H9 (cell line): ENCODE measurements around the gene RMND5B. TPM values are rescaled to one million over a fixed set of nuclear protein-coding genes. Genes with fewer than 3 reads are reported as not detected.

ENCODE experiments used
- DNase-seq: peaks from one replicate; pipeline ENCODE4 v3.0.0-alpha.2; 2017
- H2AFZ ChIP-seq: one replicate; pipeline ENCODE4 v1.6.1; 2013; ENCODE audit warnings: mild to moderate bottlenecking, low read length, control low read depth, moderate library complexity
- H2AK5ac ChIP-seq: 2 replicates; pipeline ENCODE4 v1.6.1; 2013; ENCODE audit warnings: low read length, control low read depth, mixed read lengths; ENCODE audit not compliant: insufficient read length
- H2BK120ac ChIP-seq: one replicate; pipeline ENCODE4 v1.6.1; 2013; ENCODE audit warnings: low read depth, mild to moderate bottlenecking, low read length, control low read depth, inconsistent platforms; ENCODE audit not compliant: poor library complexity, severe bottlenecking
- H2BK12ac ChIP-seq: 2 replicates; pipeline ENCODE4 v1.6.1; 2013; ENCODE audit warnings: low read length, control low read depth, mixed read lengths, low read depth; ENCODE audit not compliant: insufficient read length
- H2BK15ac ChIP-seq: 2 replicates; pipeline ENCODE4 v1.6.1; 2013; ENCODE audit warnings: low read depth, low read length, control low read depth
- H2BK20ac ChIP-seq: one replicate; pipeline ENCODE4 v1.6.1; 2013; ENCODE audit warnings: low read depth, mild to moderate bottlenecking, low read length, control low read depth, inconsistent platforms; ENCODE audit not compliant: poor library complexity, severe bottlenecking
- H2BK5ac ChIP-seq: 2 replicates; pipeline ENCODE4 v1.6.1; 2013; ENCODE audit warnings: low read length, control low read depth, mixed read lengths; ENCODE audit not compliant: insufficient read length
- H3K14ac ChIP-seq: 2 replicates; pipeline ENCODE4 v1.6.1; 2013; ENCODE audit warnings: low read length, control low read depth; ENCODE audit not compliant: insufficient read depth
- H3K18ac ChIP-seq: 2 replicates; pipeline ENCODE4 v1.6.1; 2013; ENCODE audit warnings: low read depth, mild to moderate bottlenecking, mixed read lengths, low read length, control low read depth; ENCODE audit not compliant: insufficient read length
- H3K23ac ChIP-seq: 2 replicates; pipeline ENCODE4 v1.6.1; 2013; ENCODE audit warnings: low read length, control low read depth, mixed read lengths, low read depth; ENCODE audit not compliant: insufficient read length
- H3K23me2 ChIP-seq: 2 replicates; pipeline ENCODE4 v1.6.1; 2013; ENCODE audit warnings: low read depth, mild to moderate bottlenecking, mixed read lengths, low read length, control low read depth; ENCODE audit not compliant: insufficient read length, poor library complexity, severe bottlenecking
- H3K27ac ChIP-seq: 2 replicates; pipeline ENCODE4 v1.5.1; 2013; ENCODE audit warnings: low read length, control low read depth, mixed read lengths, low read depth; ENCODE audit not compliant: insufficient read length
- H3K27me3 ChIP-seq: 2 replicates; pipeline ENCODE4 v1.6.1; 2013; ENCODE audit warnings: low read length, control low read depth, inconsistent platforms; ENCODE audit not compliant: insufficient read depth
- H3K4ac ChIP-seq: 2 replicates; pipeline ENCODE4 v1.6.1; 2013; ENCODE audit warnings: low read depth, mild to moderate bottlenecking, control low read depth, inconsistent platforms, low read length, moderate library complexity
- H3K4me1 ChIP-seq: 2 replicates; pipeline ENCODE4 v1.6.1; 2013; ENCODE audit warnings: low read length, control low read depth, inconsistent platforms; ENCODE audit not compliant: insufficient read depth
- H3K4me2 ChIP-seq: 2 replicates; pipeline ENCODE4 v1.6.1; 2013; ENCODE audit warnings: low read length, control low read depth, mixed read lengths; ENCODE audit not compliant: insufficient read length, insufficient read depth
- H3K56ac ChIP-seq: 2 replicates; pipeline ENCODE4 v1.6.1; 2013; ENCODE audit warnings: low read depth, mild to moderate bottlenecking, mixed read lengths, low read length, control low read depth; ENCODE audit not compliant: insufficient read length
- H3K79me1 ChIP-seq: 2 replicates; pipeline ENCODE4 v1.6.1; 2013; ENCODE audit warnings: low read depth, mild to moderate bottlenecking, moderate library complexity, low read length, control low read depth, inconsistent platforms; ENCODE audit not compliant: insufficient read depth, poor library complexity, severe bottlenecking
- H3K79me2 ChIP-seq: 2 replicates; pipeline ENCODE4 v1.6.1; 2013; ENCODE audit warnings: low read length, control low read depth, inconsistent platforms; ENCODE audit not compliant: insufficient read depth
- H3K9ac ChIP-seq: 2 replicates; pipeline ENCODE4 v1.6.1; 2013; ENCODE audit warnings: low read length, control low read depth, mixed read lengths; ENCODE audit not compliant: insufficient read length; ENCODE audit errors: extremely low read depth
- H3K9me3 ChIP-seq: one replicate; pipeline ENCODE4 v1.6.1; 2013; ENCODE audit warnings: low read depth, low read length, inconsistent platforms; ENCODE audit not compliant: control insufficient read depth
- H3T11ph ChIP-seq: one replicate; pipeline ENCODE4 v1.6.1; 2013; ENCODE audit warnings: mild to moderate bottlenecking, low read length, control low read depth, inconsistent platforms
- H4K20me1 ChIP-seq: one replicate; pipeline ENCODE4 v1.6.1; 2013; ENCODE audit not compliant: control insufficient read depth, insufficient read length, insufficient read depth
- H4K5ac ChIP-seq: 2 replicates; pipeline ENCODE4 v1.6.1; 2013; ENCODE audit warnings: low read depth, mild to moderate bottlenecking, mixed read lengths, low read length, control low read depth; ENCODE audit not compliant: insufficient read length
- H4K8ac ChIP-seq: replicated peaks from 2 replicates; pipeline ENCODE4 v1.6.1; 2013; ENCODE audit warnings: low read length, control low read depth, mixed read lengths, low read depth; ENCODE audit not compliant: insufficient read length
- H4K91ac ChIP-seq: 2 replicates; pipeline ENCODE4 v1.6.1; 2013; ENCODE audit warnings: low read depth, mild to moderate bottlenecking, moderate library complexity, mixed read lengths, low read length, control low read depth; ENCODE audit not compliant: insufficient read length
- H3K27ac Mint-ChIP-seq, 3 experiments: 2 replicates in 2 of 3; 3 replicates in 1 of 3; pipeline ENCODE4 v1.8.0; 2020 to 2021; ENCODE audit warnings: mixed read lengths in 3 of 3, mild to moderate bottlenecking in 1 of 3, moderate library complexity in 1 of 3
- H3K27me3 Mint-ChIP-seq: 2 replicates; pipeline ENCODE4 v1.8.0; 2021; ENCODE audit warnings: low read depth, mild to moderate bottlenecking, moderate library complexity, mixed read lengths
- H3K36me3 Mint-ChIP-seq, 3 experiments: 2 replicates in 2 of 3; 3 replicates in 1 of 3; pipeline ENCODE4 v1.8.0; 2020 to 2021; ENCODE audit warnings: low read depth in 3 of 3, mixed read lengths in 3 of 3; ENCODE audit not compliant: insufficient read depth in 1 of 3
- H3K4me1 Mint-ChIP-seq, 2 experiments: 2 replicates each; pipeline ENCODE4 v1.8.0; 2020; ENCODE audit warnings: mixed read lengths in 2 of 2
- H3K4me3 Mint-ChIP-seq, 2 experiments: 2 replicates in 1 of 2; 3 replicates in 1 of 2; pipeline ENCODE4 v1.8.0; 2020 to 2021; ENCODE audit warnings: mild to moderate bottlenecking in 2 of 2, mixed read lengths in 2 of 2, moderate library complexity in 1 of 2
- H3K9me3 Mint-ChIP-seq, 2 experiments: 2 replicates in 1 of 2; 3 replicates in 1 of 2; pipeline ENCODE4 v1.8.0; 2020; ENCODE audit warnings: mild to moderate bottlenecking in 2 of 2, mixed read lengths in 2 of 2, moderate library complexity in 1 of 2
- WGBS: extraction: QIAGEN DNeasy Blood & Tissue Kit; methylation state at CpG from one replicate; pipeline ENCODE4 v1.1.7; 2013; ENCODE audit warnings: missing lambda C conversion rate, low lambda C conversion rate, mixed read lengths; ENCODE audit not compliant: insufficient read length; ENCODE audit errors: extremely low coverage; 5-methylcytosine and 5-hydroxymethylcytosine counted together
- total RNA-seq: library from RNA; stranded (reverse); gene quantifications from 2 replicates; pipeline ENCODE4 v1.2.1, GENCODE V29; 2021
- TF ChIP-seq, protein P1 (sequence below): fragments of 200-600 bp; sonication (generic); conservative IDR thresholded peaks from 3 replicates; pipeline ENCODE4 v1.8.0; 2021; ENCODE audit warnings: antibody characterized with exemption, mild to moderate bottlenecking

RMND5B gene
- total RNA-seq, 1 experiment from 2014 or later = 86.4 TPM

DNA sequence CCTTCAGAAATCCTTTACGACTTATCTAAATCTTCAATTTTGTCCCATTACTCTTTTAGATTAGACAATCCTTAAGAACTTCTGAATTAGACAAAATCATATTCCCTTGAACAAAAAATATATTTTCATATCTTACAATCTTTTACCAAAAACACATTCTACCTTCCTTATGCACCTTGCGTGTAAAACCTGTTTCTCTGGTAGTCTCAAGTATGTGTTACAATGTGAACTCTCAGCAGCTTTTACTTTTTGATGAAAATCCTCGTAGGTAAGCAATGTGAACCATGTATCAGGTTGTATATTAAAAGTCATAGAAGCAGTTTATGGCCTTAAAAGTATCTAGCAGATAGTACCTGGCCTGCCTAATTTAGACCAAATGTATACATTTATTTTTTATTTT is 43.6 kb downstream of the RMND5B start:
- TF ChIP-seq, protein P1, sequence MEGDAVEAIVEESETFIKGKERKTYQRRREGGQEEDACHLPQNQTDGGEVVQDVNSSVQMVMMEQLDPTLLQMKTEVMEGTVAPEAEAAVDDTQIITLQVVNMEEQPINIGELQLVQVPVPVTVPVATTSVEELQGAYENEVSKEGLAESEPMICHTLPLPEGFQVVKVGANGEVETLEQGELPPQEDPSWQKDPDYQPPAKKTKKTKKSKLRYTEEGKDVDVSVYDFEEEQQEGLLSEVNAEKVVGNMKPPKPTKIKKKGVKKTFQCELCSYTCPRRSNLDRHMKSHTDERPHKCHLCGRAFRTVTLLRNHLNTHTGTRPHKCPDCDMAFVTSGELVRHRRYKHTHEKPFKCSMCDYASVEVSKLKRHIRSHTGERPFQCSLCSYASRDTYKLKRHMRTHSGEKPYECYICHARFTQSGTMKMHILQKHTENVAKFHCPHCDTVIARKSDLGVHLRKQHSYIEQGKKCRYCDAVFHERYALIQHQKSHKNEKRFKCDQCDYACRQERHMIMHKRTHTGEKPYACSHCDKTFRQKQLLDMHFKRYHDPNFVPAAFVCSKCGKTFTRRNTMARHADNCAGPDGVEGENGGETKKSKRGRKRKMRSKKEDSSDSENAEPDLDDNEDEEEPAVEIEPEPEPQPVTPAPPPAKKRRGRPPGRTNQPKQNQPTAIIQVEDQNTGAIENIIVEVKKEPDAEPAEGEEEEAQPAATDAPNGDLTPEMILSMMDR = no peak
- Histone ChIP-seq H3K56ac (no peak overlapping the region), H3K14ac (no peak overlapping the region), H4K91ac (no peak overlapping the region), H3K9me3 (no peaks in the 10 kb centered on the region), H3K18ac (no peak overlapping the region), H3K4me1 (peaks cover 10% of the 10 kb centered on the region; the same call in 1 of the 2 replicates), H3K4me2 (no peak overlapping the region), H3K27ac (no peak overlapping the region), H2BK120ac (no peak overlapping the region), H3T11ph (no peak overlapping the region), H3K4ac (no peak overlapping the region), H4K8ac (no peak overlapping the region), H3K27me3 (no peaks in the 10 kb centered on the region), H3K79me1 (no peaks in the 10 kb centered on the region), H4K20me1 (peaks cover under 1% of the 10 kb centered on the region), H2AK5ac (no peak overlapping the region), H4K5ac (no peak overlapping the region), H2BK15ac (no peak overlapping the region), H2BK12ac (no peak overlapping the region), H3K23me2 (no peaks in the 10 kb centered on the region), H3K79me2 (no peaks in the 10 kb centered on the region), H3K23ac (no peak overlapping the region), H2BK20ac (no peak overlapping the region), H2AFZ (no peak overlapping the region), H2BK5ac (no peak overlapping the region), H3K9ac (no peak overlapping the region)
- no peaks in the 10 kb centered on the region for H3K27me3 Mint-ChIP-seq
- H3K4me3 Mint-ChIP-seq = no peak overlapping the region
- peaks cover 21 to 23% of the 10 kb centered on the region in 2 experiments for H3K4me1 Mint-ChIP-seq
- no peak for DNase-seq
- WGBS = 100% methylated on average over 1 of the region's 3 CpGs
- peaks cover 0 to 9% (median 5%) of the 10 kb centered on the region in 3 experiments; a peak in 4 of 7 replicates for H3K36me3 Mint-ChIP-seq
- H3K9me3 Mint-ChIP-seq = peaks cover 5 to 6% of the 10 kb centered on the region in 2 experiments
- no peak overlapping the region for H3K27ac Mint-ChIP-seq
